Calu3 (cell line): ENCODE measurements around the gene FLOT2. TPM values are rescaled to one million over a fixed set of nuclear protein-coding genes. Genes with fewer than 3 reads are reported as not detected.

Source experiments
- BruUV-seq: library from RNA; stranded (reverse); fragments of 400-500 nt; replicated peaks from 2 replicates; lab custom pipeline; 2021; lab: Mats Ljungman, UMichigan
- CTCF ChIA-PET: fragments of 300-600 bp; sonication (Branson Sonifier 250); formaldehyde crosslinking; loops from one replicate; lab custom pipeline; 2022; ENCODE audit warnings: antibody characterized with exemption; lab: Charles Lee
- DNase-seq: peaks from one replicate; pipeline ENCODE4 v3.0.0; 2022
- H3K27ac Mint-ChIP-seq: one replicate; pipeline ENCODE4 v1.8.0; 2022; ENCODE audit warnings: mixed read lengths; ENCODE audit not compliant: unreplicated experiment
- H3K27me3 Mint-ChIP-seq: one replicate; pipeline ENCODE4 v1.8.0; 2022; ENCODE audit warnings: mixed read lengths; ENCODE audit not compliant: unreplicated experiment
- H3K36me3 Mint-ChIP-seq: one replicate; pipeline ENCODE4 v1.8.0; 2022; ENCODE audit warnings: mild to moderate bottlenecking, moderate library complexity, mixed read lengths; ENCODE audit not compliant: insufficient read depth, unreplicated experiment
- H3K4me1 Mint-ChIP-seq: one replicate; pipeline ENCODE4 v1.8.0; 2022; ENCODE audit warnings: mild to moderate bottlenecking, low read depth, mixed read lengths; ENCODE audit not compliant: unreplicated experiment
- H3K4me3 Mint-ChIP-seq: one replicate; pipeline ENCODE4 v1.8.0; 2022; ENCODE audit warnings: mild to moderate bottlenecking, low read depth, moderate library complexity, mixed read lengths; ENCODE audit not compliant: unreplicated experiment
- H3K9me3 Mint-ChIP-seq: one replicate; pipeline ENCODE4 v1.8.0; 2022; ENCODE audit warnings: low read depth, mixed read lengths; ENCODE audit not compliant: unreplicated experiment
- intact Hi-C: fragments of 100-400 bp; cut with micrococcal nuclease; formaldehyde crosslinking; loops from one replicate; pipeline ENCODE4 v1.10.0; 2022; ENCODE audit not compliant: unreplicated experiment
- total RNA-seq: library from RNA; stranded (reverse); gene quantifications from 2 replicates; pipeline ENCODE4 v1.2.3, GENCODE V29; 2022
- TF ChIP-seq, protein P1 (sequence below): fragments of 200-600 bp; IDR thresholded peaks from one replicate; pipeline ENCODE4 v1.8.0; 2022; ENCODE audit warnings: antibody characterized with exemption; ENCODE audit not compliant: unreplicated experiment

Gene FLOT2
- total RNA-seq, 1 experiment from 2014 or later: 152 TPM

DNA sequence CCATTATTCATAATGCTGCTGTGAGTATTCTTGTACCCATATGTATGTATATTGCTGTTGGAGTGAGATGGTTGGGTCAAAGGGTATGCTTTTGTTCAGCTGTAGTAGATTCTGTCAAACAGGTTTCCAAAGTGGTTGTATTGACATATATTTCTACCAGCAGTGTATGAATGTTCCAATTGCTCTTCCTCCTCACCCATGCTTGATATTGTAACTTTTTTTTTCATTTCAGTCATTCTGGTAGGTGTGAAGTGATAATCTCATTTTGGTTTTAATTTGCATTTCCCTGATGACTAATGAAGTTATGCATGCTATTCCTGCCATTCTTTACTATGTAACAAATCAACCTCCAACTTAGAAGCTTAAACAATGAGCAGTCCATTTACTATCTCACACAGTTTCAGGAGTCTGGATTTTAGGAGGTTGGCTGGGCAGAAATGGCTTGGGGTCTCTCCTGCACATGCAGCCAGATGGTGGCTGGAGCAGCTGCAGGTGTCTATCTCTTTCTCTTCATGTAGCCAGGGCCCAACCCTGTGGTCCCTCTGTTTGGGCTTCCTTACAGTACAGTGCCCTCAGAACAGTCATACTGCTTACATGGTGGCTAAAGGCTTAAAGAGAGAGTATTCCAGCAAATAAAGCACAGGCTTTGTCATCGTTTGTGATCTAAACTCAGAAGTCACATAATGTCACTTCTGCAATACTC is 21.5 kb downstream of the FLOT2 start:
- no peak overlapping the region for H3K27ac Mint-ChIP-seq
- H3K36me3 Mint-ChIP-seq: peaks cover 6% of the 10 kb centered on the region
- no peak for DNase-seq
- no peaks in the 10 kb centered on the region for H3K27me3 Mint-ChIP-seq
- intact Hi-C loops: loop anchor here (5.0 to 10.0 kb wide), 2 partner anchors 114 to 151 kb away; partner anchors contain the start of genes NEK8 and TLCD1
- no peak overlapping the region for H3K4me3 Mint-ChIP-seq
- H3K4me1 Mint-ChIP-seq: peaks cover 11% of the 10 kb centered on the region
- no TSS peak for BruUV-seq
- TF ChIP-seq, protein P1, sequence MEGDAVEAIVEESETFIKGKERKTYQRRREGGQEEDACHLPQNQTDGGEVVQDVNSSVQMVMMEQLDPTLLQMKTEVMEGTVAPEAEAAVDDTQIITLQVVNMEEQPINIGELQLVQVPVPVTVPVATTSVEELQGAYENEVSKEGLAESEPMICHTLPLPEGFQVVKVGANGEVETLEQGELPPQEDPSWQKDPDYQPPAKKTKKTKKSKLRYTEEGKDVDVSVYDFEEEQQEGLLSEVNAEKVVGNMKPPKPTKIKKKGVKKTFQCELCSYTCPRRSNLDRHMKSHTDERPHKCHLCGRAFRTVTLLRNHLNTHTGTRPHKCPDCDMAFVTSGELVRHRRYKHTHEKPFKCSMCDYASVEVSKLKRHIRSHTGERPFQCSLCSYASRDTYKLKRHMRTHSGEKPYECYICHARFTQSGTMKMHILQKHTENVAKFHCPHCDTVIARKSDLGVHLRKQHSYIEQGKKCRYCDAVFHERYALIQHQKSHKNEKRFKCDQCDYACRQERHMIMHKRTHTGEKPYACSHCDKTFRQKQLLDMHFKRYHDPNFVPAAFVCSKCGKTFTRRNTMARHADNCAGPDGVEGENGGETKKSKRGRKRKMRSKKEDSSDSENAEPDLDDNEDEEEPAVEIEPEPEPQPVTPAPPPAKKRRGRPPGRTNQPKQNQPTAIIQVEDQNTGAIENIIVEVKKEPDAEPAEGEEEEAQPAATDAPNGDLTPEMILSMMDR: no peak
- H3K9me3 Mint-ChIP-seq: no peaks in the 10 kb centered on the region
- CTCF ChIA-PET: no interaction called here

DNA sequence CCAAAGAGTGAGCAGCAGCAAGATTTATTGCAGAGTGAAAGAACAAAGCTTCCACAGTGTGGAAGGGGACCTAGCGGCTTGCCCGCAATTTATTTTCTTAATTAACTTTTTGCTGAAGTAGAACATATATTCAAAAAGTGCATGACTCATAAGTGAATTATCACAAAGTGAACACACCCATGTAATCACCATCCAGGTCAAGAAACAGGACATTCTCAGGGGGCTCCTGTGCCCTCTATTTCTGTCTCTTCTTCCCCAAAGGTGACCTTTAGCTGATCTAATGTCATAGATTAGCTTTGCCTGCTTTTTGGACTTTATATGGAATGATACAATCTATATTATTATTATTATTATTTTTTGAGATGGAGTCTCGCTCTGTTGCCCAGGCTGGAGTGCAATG is 22.8 kb downstream of the FLOT2 start:
- TF ChIP-seq, protein P1: no peak
- Mint-ChIP-seq H3K27ac (no peak overlapping the region), H3K4me1 (peaks cover 11% of the 10 kb centered on the region), H3K9me3 (no peaks in the 10 kb centered on the region), H3K4me3 (no peak overlapping the region), H3K36me3 (no peaks in the 10 kb centered on the region), H3K27me3 (no peaks in the 10 kb centered on the region)
- intact Hi-C loops: loop anchor here (5.0 to 10.0 kb wide), 2 partner anchors 112 to 150 kb away; partner anchors contain the start of genes NEK8 and TLCD1
- no peak for DNase-seq
- CTCF ChIA-PET: no interaction called here
- no TSS peak for BruUV-seq

DNA sequence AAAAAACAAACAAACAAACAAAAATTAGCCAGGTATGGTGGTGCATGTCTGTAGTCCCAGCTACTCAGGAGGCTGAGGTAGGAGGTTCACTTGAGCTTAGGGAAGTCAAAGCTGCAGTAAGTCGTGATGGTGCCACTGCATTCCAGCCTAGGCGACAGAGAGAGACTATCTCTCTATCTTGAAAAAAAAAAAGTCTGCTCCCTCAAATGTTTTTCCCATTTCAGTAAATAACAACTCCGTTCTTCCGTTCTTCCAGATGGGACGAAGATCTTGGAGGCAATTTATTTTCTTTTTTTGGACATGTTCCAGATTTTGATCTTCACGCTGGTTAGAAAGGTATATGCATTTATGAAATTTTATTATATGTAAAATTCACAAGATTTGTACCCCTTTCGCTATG is 23.7 kb downstream of the FLOT2 start:
- intact Hi-C loops: loop anchor here (10.0 kb wide), 1 partner anchor 149 kb away; the partner anchor contains the start of genes NEK8 and TLCD1
- CTCF ChIA-PET: no interaction called here
- H3K9me3 Mint-ChIP-seq: no peaks in the 10 kb centered on the region
- H3K27me3 Mint-ChIP-seq: no peaks in the 10 kb centered on the region
- no peaks in the 10 kb centered on the region for H3K36me3 Mint-ChIP-seq
- H3K4me3 Mint-ChIP-seq: no peak overlapping the region
- no peak for DNase-seq
- TF ChIP-seq, protein P1: no peak
- peaks cover 11% of the 10 kb centered on the region for H3K4me1 Mint-ChIP-seq
- no peak overlapping the region for H3K27ac Mint-ChIP-seq
- BruUV-seq: no TSS peak

DNA sequence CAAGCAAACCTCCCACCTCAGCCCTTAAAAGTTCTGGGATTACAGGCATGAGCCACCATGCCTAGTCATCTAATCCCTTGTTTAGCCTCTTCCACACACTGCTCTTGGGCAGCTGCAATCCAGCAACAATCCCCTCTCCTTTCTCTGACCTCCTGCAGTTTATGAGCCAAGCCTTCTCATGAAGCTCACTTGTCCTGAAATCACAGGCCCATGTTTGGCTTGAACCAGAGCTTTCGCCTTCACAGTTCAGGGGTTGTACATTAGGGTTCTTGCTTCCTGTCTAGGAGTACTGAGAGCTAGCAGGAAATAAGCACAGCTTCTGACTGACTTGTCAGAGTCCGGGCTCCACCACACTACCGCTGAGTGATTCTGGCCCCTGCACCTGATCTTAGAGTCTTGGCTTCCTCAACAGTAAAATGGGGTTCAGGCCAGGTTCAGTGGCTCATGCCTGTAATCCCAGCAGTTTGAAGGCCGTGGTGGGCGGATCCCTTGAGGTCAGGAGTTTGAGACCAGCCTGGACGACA is 26.4 kb downstream of the FLOT2 start:
- peaks cover 8% of the 10 kb centered on the region for H3K4me1 Mint-ChIP-seq
- no peaks in the 10 kb centered on the region for H3K27me3 Mint-ChIP-seq
- CTCF ChIA-PET: interaction anchor here (0.6 to 1.0 kb wide), 3 partner anchors 43 to 177 kb away, joined by 3 to 4 read pairs (median 3); no protein-coding TSS in a partner anchor

More for the DNA sequence above, 26.4 kb downstream of the FLOT2 start:
- Mint-ChIP-seq H3K4me3 (no peak overlapping the region), H3K27ac (no peak overlapping the region), H3K9me3 (no peaks in the 10 kb centered on the region), H3K36me3 (no peaks in the 10 kb centered on the region)
- intact Hi-C loops: loop anchor here (10.0 kb wide), 1 partner anchor 146 kb away; the partner anchor contains the start of genes NEK8 and TLCD1
- BruUV-seq: no TSS peak
- DNase-seq: no peak
- TF ChIP-seq, protein P1: no peak
